ENCODE results near the gene GPR89A. TPM values are rescaled to one million over a fixed set of nuclear protein-coding genes. Genes with fewer than 3 reads are reported as not detected.

GPR89A gene
- total and polyA plus RNA-seq, 4 donors, result 10.7 to 28.7 (median 27.8) TPM

DNA sequence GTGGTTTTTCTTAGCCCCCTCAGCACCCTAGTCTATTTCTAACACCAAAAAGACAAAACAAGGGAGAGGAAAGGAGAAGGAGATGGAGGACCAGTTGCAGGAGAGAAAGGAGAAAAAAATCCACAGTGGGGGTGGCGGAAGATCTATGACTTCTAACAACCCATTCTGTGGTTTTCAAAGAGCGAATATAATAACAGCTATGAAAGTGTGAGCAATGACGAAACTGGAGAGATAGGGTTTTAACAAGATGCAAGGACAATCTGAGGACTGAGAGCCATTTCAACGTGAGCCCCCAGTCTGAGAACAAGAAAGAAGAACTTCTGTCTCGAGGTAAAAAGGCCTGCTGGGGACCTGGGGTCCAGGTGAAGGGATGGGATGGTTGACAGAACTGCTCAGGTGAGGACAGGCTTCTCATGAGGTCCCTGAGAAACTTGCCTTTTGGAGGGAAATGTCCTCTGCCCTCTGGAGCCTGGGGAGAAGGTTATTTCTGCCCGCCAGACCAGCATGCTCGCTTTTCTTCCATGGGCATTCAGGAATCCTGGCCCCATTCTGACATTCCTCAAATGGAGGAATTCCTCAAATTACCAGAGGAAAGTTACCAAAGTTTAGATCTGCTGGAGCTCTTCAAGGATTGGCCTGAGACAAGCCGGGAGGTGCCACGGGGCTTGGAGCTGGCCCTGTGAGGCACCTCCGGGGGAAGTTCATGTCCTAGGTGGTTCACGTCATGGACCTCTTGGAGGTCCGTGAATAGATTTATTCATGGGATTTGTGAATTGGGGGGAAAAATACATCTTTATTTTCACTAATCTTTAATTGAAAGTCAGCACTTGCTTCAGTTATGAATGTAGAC is 111.7 kb downstream of the GPR89A start, which contains the start of gene CD160:
Gene CD160 (plus strand): TSS at position 270 of the 850 bp plus-strand sequence. CDS start 8,829 bp downstream, outside the sequence.
- TF ChIP-seq RAD21 (IDR thresholded peaks at IDR 0.05) (no peak), FOXA1 (IDR thresholded peaks at IDR 0.05) (no peak), EGR1 (IDR thresholded peaks at IDR 0.05; ENCODE audit: low read depth in 2 of 2) (no peak), FOXA2 (IDR thresholded peaks at IDR 0.05) (no peak), RXRA (IDR thresholded peaks at IDR 0.05) (no peak), SP1 (IDR thresholded peaks at IDR 0.05) (no peak), HNF4A (conservative IDR thresholded peaks at IDR 0.05) (no peak), JUND (IDR thresholded peaks at IDR 0.05) (no peak), GABPA (IDR thresholded peaks at IDR 0.05 in 1 of 2, conservative IDR thresholded peaks at IDR 0.05 in 1 of 2) (no peak), HNF4G (IDR thresholded peaks at IDR 0.05) (no peak), NR2F2 (IDR thresholded peaks at IDR 0.05) (no peak)
- TF ChIP-seq, protein P1, sequence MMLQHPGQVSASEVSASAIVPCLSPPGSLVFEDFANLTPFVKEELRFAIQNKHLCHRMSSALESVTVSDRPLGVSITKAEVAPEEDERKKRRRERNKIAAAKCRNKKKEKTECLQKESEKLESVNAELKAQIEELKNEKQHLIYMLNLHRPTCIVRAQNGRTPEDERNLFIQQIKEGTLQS (IDR thresholded peaks at IDR 0.05), result no peak
- TF ChIP-seq, protein P2, sequence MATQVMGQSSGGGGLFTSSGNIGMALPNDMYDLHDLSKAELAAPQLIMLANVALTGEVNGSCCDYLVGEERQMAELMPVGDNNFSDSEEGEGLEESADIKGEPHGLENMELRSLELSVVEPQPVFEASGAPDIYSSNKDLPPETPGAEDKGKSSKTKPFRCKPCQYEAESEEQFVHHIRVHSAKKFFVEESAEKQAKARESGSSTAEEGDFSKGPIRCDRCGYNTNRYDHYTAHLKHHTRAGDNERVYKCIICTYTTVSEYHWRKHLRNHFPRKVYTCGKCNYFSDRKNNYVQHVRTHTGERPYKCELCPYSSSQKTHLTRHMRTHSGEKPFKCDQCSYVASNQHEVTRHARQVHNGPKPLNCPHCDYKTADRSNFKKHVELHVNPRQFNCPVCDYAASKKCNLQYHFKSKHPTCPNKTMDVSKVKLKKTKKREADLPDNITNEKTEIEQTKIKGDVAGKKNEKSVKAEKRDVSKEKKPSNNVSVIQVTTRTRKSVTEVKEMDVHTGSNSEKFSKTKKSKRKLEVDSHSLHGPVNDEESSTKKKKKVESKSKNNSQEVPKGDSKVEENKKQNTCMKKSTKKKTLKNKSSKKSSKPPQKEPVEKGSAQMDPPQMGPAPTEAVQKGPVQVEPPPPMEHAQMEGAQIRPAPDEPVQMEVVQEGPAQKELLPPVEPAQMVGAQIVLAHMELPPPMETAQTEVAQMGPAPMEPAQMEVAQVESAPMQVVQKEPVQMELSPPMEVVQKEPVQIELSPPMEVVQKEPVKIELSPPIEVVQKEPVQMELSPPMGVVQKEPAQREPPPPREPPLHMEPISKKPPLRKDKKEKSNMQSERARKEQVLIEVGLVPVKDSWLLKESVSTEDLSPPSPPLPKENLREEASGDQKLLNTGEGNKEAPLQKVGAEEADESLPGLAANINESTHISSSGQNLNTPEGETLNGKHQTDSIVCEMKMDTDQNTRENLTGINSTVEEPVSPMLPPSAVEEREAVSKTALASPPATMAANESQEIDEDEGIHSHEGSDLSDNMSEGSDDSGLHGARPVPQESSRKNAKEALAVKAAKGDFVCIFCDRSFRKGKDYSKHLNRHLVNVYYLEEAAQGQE (IDR thresholded peaks at IDR 0.05), result no peak
- TF ChIP-seq, protein P3, sequence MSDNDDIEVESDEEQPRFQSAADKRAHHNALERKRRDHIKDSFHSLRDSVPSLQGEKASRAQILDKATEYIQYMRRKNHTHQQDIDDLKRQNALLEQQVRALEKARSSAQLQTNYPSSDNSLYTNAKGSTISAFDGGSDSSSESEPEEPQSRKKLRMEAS (IDR thresholded peaks at IDR 0.05), result no peak
- TF ChIP-seq, protein P4, sequence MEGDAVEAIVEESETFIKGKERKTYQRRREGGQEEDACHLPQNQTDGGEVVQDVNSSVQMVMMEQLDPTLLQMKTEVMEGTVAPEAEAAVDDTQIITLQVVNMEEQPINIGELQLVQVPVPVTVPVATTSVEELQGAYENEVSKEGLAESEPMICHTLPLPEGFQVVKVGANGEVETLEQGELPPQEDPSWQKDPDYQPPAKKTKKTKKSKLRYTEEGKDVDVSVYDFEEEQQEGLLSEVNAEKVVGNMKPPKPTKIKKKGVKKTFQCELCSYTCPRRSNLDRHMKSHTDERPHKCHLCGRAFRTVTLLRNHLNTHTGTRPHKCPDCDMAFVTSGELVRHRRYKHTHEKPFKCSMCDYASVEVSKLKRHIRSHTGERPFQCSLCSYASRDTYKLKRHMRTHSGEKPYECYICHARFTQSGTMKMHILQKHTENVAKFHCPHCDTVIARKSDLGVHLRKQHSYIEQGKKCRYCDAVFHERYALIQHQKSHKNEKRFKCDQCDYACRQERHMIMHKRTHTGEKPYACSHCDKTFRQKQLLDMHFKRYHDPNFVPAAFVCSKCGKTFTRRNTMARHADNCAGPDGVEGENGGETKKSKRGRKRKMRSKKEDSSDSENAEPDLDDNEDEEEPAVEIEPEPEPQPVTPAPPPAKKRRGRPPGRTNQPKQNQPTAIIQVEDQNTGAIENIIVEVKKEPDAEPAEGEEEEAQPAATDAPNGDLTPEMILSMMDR (IDR thresholded peaks at IDR 0.05; ENCODE audit: low read depth, low read length, missing input control), result no peak
- TF ChIP-seq, protein P5, sequence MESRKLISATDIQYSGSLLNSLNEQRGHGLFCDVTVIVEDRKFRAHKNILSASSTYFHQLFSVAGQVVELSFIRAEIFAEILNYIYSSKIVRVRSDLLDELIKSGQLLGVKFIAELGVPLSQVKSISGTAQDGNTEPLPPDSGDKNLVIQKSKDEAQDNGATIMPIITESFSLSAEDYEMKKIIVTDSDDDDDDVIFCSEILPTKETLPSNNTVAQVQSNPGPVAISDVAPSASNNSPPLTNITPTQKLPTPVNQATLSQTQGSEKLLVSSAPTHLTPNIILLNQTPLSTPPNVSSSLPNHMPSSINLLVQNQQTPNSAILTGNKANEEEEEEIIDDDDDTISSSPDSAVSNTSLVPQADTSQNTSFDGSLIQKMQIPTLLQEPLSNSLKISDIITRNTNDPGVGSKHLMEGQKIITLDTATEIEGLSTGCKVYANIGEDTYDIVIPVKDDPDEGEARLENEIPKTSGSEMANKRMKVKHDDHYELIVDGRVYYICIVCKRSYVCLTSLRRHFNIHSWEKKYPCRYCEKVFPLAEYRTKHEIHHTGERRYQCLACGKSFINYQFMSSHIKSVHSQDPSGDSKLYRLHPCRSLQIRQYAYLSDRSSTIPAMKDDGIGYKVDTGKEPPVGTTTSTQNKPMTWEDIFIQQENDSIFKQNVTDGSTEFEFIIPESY (IDR thresholded peaks at IDR 0.05), result no peak
- Histone ChIP-seq H3K9me3 (ENCODE audit: control insufficient read depth in 4 of 4, low read length in 3 of 4) (no peaks in the 10 kb centered on the region), H3K27ac (ENCODE audit: low read depth in 1 of 2, low read length in 2 of 2) (no peak within 1 kb of the TSS), H3K27me3 (ENCODE audit: control insufficient read depth in 4 of 4, insufficient read depth in 4 of 4, low read length in 3 of 4) (no peaks in the 10 kb centered on the region), H3K4me1 (ENCODE audit: control insufficient read depth in 4 of 4, insufficient read depth in 4 of 4, low read length in 3 of 4) (peaks cover 2 to 13% (median 7%) of the 10 kb centered on the region in 4 donors), H3K4me3 (ENCODE audit: low read depth in 1 of 3, low read length in 3 of 3) (no peak within 1 kb of the TSS), H3K36me3 (ENCODE audit: control insufficient read depth in 4 of 4, insufficient read depth in 3 of 4, low read depth in 1 of 4, low read length in 3 of 4) (no peaks in the 10 kb centered on the region), H3K9ac (ENCODE audit: low read depth in 1 of 2, low read length in 2 of 2) (no peak within 1 kb of the TSS)
- no peak for DNase-seq (ENCODE audit: low spot score)
- 87% methylated on average over 12 of the region's 12 CpGs for WGBS

Other genes with a start within 250 kb of the GPR89A start
- gene NBPF20, start 182.4 kb upstream of the GPR89A start, total RNA-seq, result 1 to 10 TPM in 1 of 2 donors, under 1 TPM in 1; 0.98 to 8.2 TPM
- gene NBPF20, start 182.4 kb upstream of the GPR89A start, polyA plus RNA-seq, result 1 to 10 TPM; 1.6 to 2.4 TPM
- 10 to 100 TPM; 40.5 to 85.4 TPM for gene PDZK1, start 99.4 kb downstream of the GPR89A start, total RNA-seq
- gene PDZK1, start 99.4 kb downstream of the GPR89A start, polyA plus RNA-seq, result 10 to 100 TPM; 42.0 to 79.2 TPM
- gene CD160, start 111.5 kb downstream of the GPR89A start, total RNA-seq, result 1 to 10 TPM; 1.0 to 1.1 TPM
- gene CD160, start 111.5 kb downstream of the GPR89A start, polyA plus RNA-seq, result 1 to 10 TPM in 1 of 2 donors, under 1 TPM in 1; 0.54 to 1.4 TPM
- 10 to 100 TPM in 1 of 2 donors, 1 to 10 TPM in 1; 8.5 to 10.0 TPM for gene RNF115, start 216.1 kb downstream of the GPR89A start, total RNA-seq
- 1 to 10 TPM; 3.2 to 6.7 TPM for gene RNF115, start 216.1 kb downstream of the GPR89A start, polyA plus RNA-seq
- gene POLR3C, start 216.2 kb downstream of the GPR89A start, total RNA-seq, result 10 to 100 TPM; 12.6 to 22.0 TPM
- 1 to 10 TPM; 6.3 to 8.5 TPM for gene POLR3C, start 216.2 kb downstream of the GPR89A start, polyA plus RNA-seq
- 1 to 10 TPM in 1 of 2 donors, under 1 TPM in 1; 0.59 to 2.1 TPM for gene NUDT17, start 237.6 kb downstream of the GPR89A start, total RNA-seq
- gene NUDT17, start 237.6 kb downstream of the GPR89A start, polyA plus RNA-seq, result 1 to 10 TPM in 1 of 2 donors, under 1 TPM in 1; 0.78 to 1.3 TPM